IMR-90 (cell line): ENCODE results near the gene SF3B3. TPM values are rescaled to one million over a fixed set of nuclear protein-coding genes. Genes with fewer than 3 reads are reported as not detected.

Experiments used
- ATAC-seq: fragments of 200-7000 bp; cut with Tn5 transposase; 2 replicates; pipeline ENCODE4 v1.9.1; 2020; ENCODE audit warnings: low read depth, mild to moderate bottlenecking, moderate library complexity
- BruUV-seq: library from RNA; stranded (reverse); fragments of 400-500 nt; replicated peaks from 2 replicates; lab custom pipeline; 2021; lab: Mats Ljungman, UMichigan
- CTCF ChIA-PET: fragments of 300-600 bp; formaldehyde crosslinking; extraction: SDS; loops from one replicate; lab custom pipeline; 2021; ENCODE audit warnings: antibody characterized with exemption; lab: Yijun Ruan, JAX
- POLR2A ChIA-PET: fragments of 300-600 bp; sonication (Branson Sonifier 250); formaldehyde crosslinking; loops from one replicate; lab custom pipeline; 2022; ENCODE audit warnings: antibody characterized with exemption; ENCODE audit not compliant: unreplicated experiment; lab: Charles Lee
- DNase-seq: peaks from one replicate; pipeline ENCODE4 v3.0.0; 2013
- H2AFZ ChIP-seq: replicated peaks from 2 replicates; pipeline ENCODE3; 2013; ENCODE audit warnings: low read length, mild to moderate bottlenecking; ENCODE audit not compliant: poor library complexity
- H2AK5ac ChIP-seq: 2 replicates; pipeline ENCODE4 v1.6.1; 2013; ENCODE audit warnings: low read depth, low read length, inconsistent platforms
- H2AK9ac ChIP-seq: replicated peaks from 2 replicates; pipeline ENCODE3; 2013; ENCODE audit warnings: mild to moderate bottlenecking, low read depth, low read length, moderate library complexity; ENCODE audit not compliant: poor library complexity
- H2BK120ac ChIP-seq: 2 replicates; pipeline ENCODE4 v1.6.1; 2013; ENCODE audit warnings: low read depth, low read length, inconsistent platforms
- H2BK15ac ChIP-seq: 3 replicates; pipeline ENCODE4 v1.6.1; 2013; ENCODE audit warnings: low read depth, low read length, inconsistent platforms
- H2BK20ac ChIP-seq: 2 replicates; pipeline ENCODE4 v1.6.1; 2013; ENCODE audit warnings: low read depth, mild to moderate bottlenecking, inconsistent platforms, low read length, moderate library complexity
- H2BK5ac ChIP-seq: 2 replicates; pipeline ENCODE4 v1.6.1; 2013; ENCODE audit warnings: mild to moderate bottlenecking, low read depth, low read length, inconsistent platforms; ENCODE audit not compliant: poor library complexity, severe bottlenecking
- H3K14ac ChIP-seq: replicated peaks from 2 replicates; pipeline ENCODE4 v1.6.1; 2013; ENCODE audit warnings: low read depth, low read length, inconsistent platforms
- H3K18ac ChIP-seq: 2 replicates; pipeline ENCODE4 v1.6.1; 2013; ENCODE audit warnings: low read depth, low read length, control low read depth
- H3K23ac ChIP-seq: 2 replicates; pipeline ENCODE4 v1.6.1; 2013; ENCODE audit warnings: low read depth, low read length, inconsistent platforms
- H3K27ac ChIP-seq: 2 replicates; pipeline ENCODE4 v1.5.1; 2013; ENCODE audit warnings: mild to moderate bottlenecking, control low read depth, low read length; ENCODE audit not compliant: insufficient read depth
- H3K27me3 ChIP-seq: 2 replicates; pipeline ENCODE4 v1.6.1; 2013; ENCODE audit warnings: low read length; ENCODE audit not compliant: control insufficient read depth, insufficient read depth
- H3K36me3 ChIP-seq: 2 replicates; pipeline ENCODE4 v1.6.1; 2013; ENCODE audit warnings: low read length, mixed read lengths; ENCODE audit not compliant: control insufficient read depth, insufficient read depth
- H3K4ac ChIP-seq: 2 replicates; pipeline ENCODE4 v1.6.1; 2013; ENCODE audit warnings: low read depth, low read length, inconsistent platforms
- H3K4me1 ChIP-seq: 2 replicates; pipeline ENCODE4 v1.6.1; 2013; ENCODE audit warnings: low read length, mixed read lengths; ENCODE audit not compliant: control insufficient read depth, insufficient read depth
- H3K4me2 ChIP-seq: 2 replicates; pipeline ENCODE4 v1.6.1; 2013; ENCODE audit warnings: low read depth, mild to moderate bottlenecking, control low read depth, low read length, moderate library complexity
- H3K4me3 ChIP-seq: 2 replicates; pipeline ENCODE4 v1.5.1; 2013; ENCODE audit warnings: low read depth, mild to moderate bottlenecking, control low read depth, low read length, moderate library complexity; ENCODE audit not compliant: insufficient read depth
- H3K56ac ChIP-seq: 2 replicates; pipeline ENCODE4 v1.6.1; 2013; ENCODE audit warnings: low read length, inconsistent platforms; ENCODE audit not compliant: insufficient read depth; ENCODE audit errors: extremely low read depth
- H3K79me1 ChIP-seq, 2 experiments: 2 replicates each; pipeline ENCODE4 v1.6.1; 2013; ENCODE audit warnings: low read length in 2 of 2, inconsistent platforms in 1 of 2, low read depth in 1 of 2
- H3K9ac ChIP-seq: 2 replicates; pipeline ENCODE4 v1.6.1; 2013; ENCODE audit warnings: low read depth, low read length, control low read depth
- H3K9me1 ChIP-seq: 2 replicates; pipeline ENCODE4 v1.6.1; 2013; ENCODE audit warnings: low read length, inconsistent platforms; ENCODE audit not compliant: insufficient read depth
- H3K9me3 ChIP-seq: 2 replicates; pipeline ENCODE4 v1.6.1; 2013; ENCODE audit warnings: low read length; ENCODE audit not compliant: control insufficient read depth, insufficient read depth
- H4K20me1 ChIP-seq: 2 replicates; pipeline ENCODE4 v1.6.1; 2013; ENCODE audit warnings: low read length, inconsistent platforms; ENCODE audit not compliant: insufficient read depth
- H4K5ac ChIP-seq: 2 replicates; pipeline ENCODE4 v1.6.1; 2013; ENCODE audit warnings: mild to moderate bottlenecking, low read depth, low read length, control low read depth
- H4K8ac ChIP-seq, 2 experiments: 2 replicates each; pipeline ENCODE4 v1.6.1; 2013; ENCODE audit warnings: low read depth in 2 of 2, low read length in 2 of 2, control low read depth in 1 of 2, inconsistent platforms in 1 of 2
- H4K91ac ChIP-seq: 2 replicates; pipeline ENCODE4 v1.6.1; 2013; ENCODE audit warnings: low read depth, low read length, inconsistent platforms; ENCODE audit not compliant: insufficient read depth
- CEBPB ChIP-seq: IDR thresholded peaks from 2 replicates; pipeline ENCODE4 v1.6.1; 2012; ENCODE audit warnings: low read depth, low read length, improper control_type of control experiment
- FOS ChIP-seq: fragments of 150-350 bp; IDR thresholded peaks from 2 replicates; pipeline ENCODE4 v1.6.1; 2016; ENCODE audit warnings: low read depth, low read length
- RFX5 ChIP-seq: IDR thresholded peaks from 2 replicates; pipeline ENCODE4 v1.8.0; 2012; ENCODE audit warnings: low read depth, mild to moderate bottlenecking, low read length, moderate library complexity
- WGBS, 2 experiments: methylation state at CpG; one replicate each; pipeline versions ENCODE4 v1.1.5 to v1.1.7; 2013; ENCODE audit warnings: missing lambda C conversion rate in 2 of 2; ENCODE audit not compliant: insufficient read length in 1 of 2; ENCODE audit errors: extremely low coverage in 2 of 2; 5-methylcytosine and 5-hydroxymethylcytosine counted together
- dilution Hi-C: fragments of 300-500 bp; cut with HindIII; formaldehyde crosslinking; loops from one replicate; pipeline ENCODE4 v1.14.3; 2018; ENCODE audit warnings: low sequenced_read_pairs; ENCODE audit not compliant: unreplicated experiment
- in situ Hi-C: fragments of 300-500 bp; cut with MboI; formaldehyde crosslinking; loops from 3 replicates; pipeline ENCODE4 v1.14.3; 2019; ENCODE audit warnings: low sequenced_read_pairs, inconsistent platforms, mixed read lengths
- intact Hi-C: fragments of 100-400 bp; cut with micrococcal nuclease; formaldehyde crosslinking; loops from 2 replicates; pipeline ENCODE4 v1.10.0; 2022
- polyA plus RNA-seq, 3 experiments: library from polyadenylated mRNA; depleted of rRNA; stranded (reverse); fragments of >200 nt; gene quantifications; 2 replicates each; pipeline ENCODE4 v1.2.3, GENCODE V29; 2012; ENCODE audit warnings: low replicate concordance in 1 of 3
- total RNA-seq: library from RNA; depleted of rRNA; stranded (reverse); fragments of >200 nt; gene quantifications from 2 replicates; pipeline ENCODE4 v1.2.3, GENCODE V29; 2012

The SF3B3 gene
- total and polyA plus RNA-seq, 2 of the 4 experiments (the other 2 are of a cell fraction), result 97.9 to 134 TPM

GRCh38 chr16:70520612-70521297 lies 2.9 kb upstream of the SF3B3 start:
- peaks cover 5 to 37% of the 10 kb centered on the region in 2 experiments for H3K79me1 ChIP-seq
- H2AK5ac ChIP-seq, result no peak overlapping the region
- peaks cover 3% of the 10 kb centered on the region for H3K9me1 ChIP-seq
- dilution Hi-C loops, result no loop called here
- 83% methylated on average over 4 of the region's 8 CpGs; no CpG with 5 or more reads in 1 of the 2 experiments for WGBS, 2 experiments
- peaks cover 9% of the 10 kb centered on the region for H4K20me1 ChIP-seq
- H3K4me1 ChIP-seq, result no peaks in the 10 kb centered on the region; the same call in 1 of the 2 replicates
- H3K4ac ChIP-seq, result no peak overlapping the region
- no peak overlapping the region for H2AK9ac ChIP-seq
- no peak overlapping the region for H2BK15ac ChIP-seq
- H3K18ac ChIP-seq, result no peak overlapping the region
- intact Hi-C loops, result no loop called here
- no peak for TF ChIP-seq RFX5
- TF ChIP-seq CEBPB, result peak; percentile 95
- TF ChIP-seq FOS, result 0 out of 2 replicates have a peak, but pooled peaks have one; percentile 16
- ChIA-PET CTCF (interaction anchor here (1.1 kb wide), 1 partner anchor 55 kb away, joined by 3 read pairs; no protein-coding TSS in a partner anchor), POLR2A (no interaction called here)
- H2BK120ac ChIP-seq, result no peak overlapping the region
- no peak overlapping the region for H3K23ac ChIP-seq
- no peak overlapping the region for H3K14ac ChIP-seq
- H3K56ac ChIP-seq, result no peak overlapping the region
- H4K8ac ChIP-seq, result no peak overlapping the region
- no peak overlapping the region for H4K91ac ChIP-seq
- BruUV-seq, result no TSS peak
- no peak overlapping the region for H3K4me3 ChIP-seq
- no peak overlapping the region for H3K9ac ChIP-seq
- no peak overlapping the region for H4K5ac ChIP-seq
- H3K9me3 ChIP-seq, result no peaks in the 10 kb centered on the region
- peaks cover 15% of the 10 kb centered on the region for H3K36me3 ChIP-seq
- no peak overlapping the region for H2BK20ac ChIP-seq
- H3K4me2 ChIP-seq, result no peak overlapping the region
- H3K27ac ChIP-seq, result no peak overlapping the region
- in situ Hi-C loops, result no loop called here
- peak overlapping the region; percentile 2 for H2BK5ac ChIP-seq
- ATAC-seq, result no peak
- no peak overlapping the region for H2AFZ ChIP-seq
- H3K27me3 ChIP-seq, result no peaks in the 10 kb centered on the region
- DNase-seq, result peak; percentile 74
